K562 (cell line): ENCODE results near the gene CAPS. TPM values are rescaled to one million over a fixed set of nuclear protein-coding genes. Genes with fewer than 3 reads are reported as not detected.
A peak's percentile ranks its signal among the peaks of the same experiment; 100 is the strongest.

Experiments used
- CCNT2 ChIP-seq: IDR thresholded peaks from 2 replicates; pipeline ENCODE4 v1.6.1; 2011; ENCODE audit warnings: borderline replicate concordance, low read depth, mild to moderate bottlenecking, moderate library complexity, mixed read lengths, low read length; ENCODE audit not compliant: insufficient read length; ENCODE audit errors: extremely low read depth
- CTCF ChIP-seq, 3 experiments: IDR thresholded peaks in 2 of 3; conservative IDR thresholded peaks in 1 of 3; 2 replicates each; pipeline ENCODE4 v1.5.1; 2011 to 2012; ENCODE audit warnings: low read length in 3 of 3, mild to moderate bottlenecking in 3 of 3, control low read depth in 2 of 3, improper control_type of control experiment in 1 of 3, inconsistent platforms in 1 of 3, low read depth in 1 of 3, mixed read lengths in 1 of 3, moderate library complexity in 1 of 3; ENCODE audit not compliant: insufficient read depth in 2 of 3
- FOXA1 ChIP-seq: fragments of 450-650 bp; IDR thresholded peaks from 2 replicates; pipeline ENCODE4 v1.6.1; 2016; ENCODE audit warnings: mild to moderate bottlenecking, borderline replicate concordance
- HNRNPUL1 ChIP-seq: fragments of 200-400 bp; formaldehyde crosslinking; IDR thresholded peaks from 2 replicates; pipeline ENCODE4 v1.6.1; 2017; ENCODE audit warnings: low read length
- KAT7 ChIP-seq: sonication (generic); formaldehyde crosslinking; IDR thresholded peaks from 2 replicates; pipeline ENCODE4 v1.8.0; 2022; ENCODE audit warnings: missing genetic modification reagents, mild to moderate bottlenecking, borderline replicate concordance
- NUFIP1 ChIP-seq: fragments of 450-650 bp; IDR thresholded peaks from 2 replicates; pipeline ENCODE4 v1.6.1; 2018; ENCODE audit not compliant: partially characterized antibody
- RBFOX2 ChIP-seq: fragments of 200-400 bp; formaldehyde crosslinking; IDR thresholded peaks from 2 replicates; pipeline ENCODE4 v1.6.1; 2017; ENCODE audit warnings: low read depth, mild to moderate bottlenecking, low read length, moderate library complexity
- YY1 ChIP-seq, 3 experiments: IDR thresholded peaks; 2 replicates each; pipeline ENCODE4 v1.6.1; 2011; ENCODE audit warnings: low read length in 2 of 3, mild to moderate bottlenecking in 2 of 3, moderate library complexity in 2 of 3, borderline replicate concordance in 1 of 3, control low read depth in 1 of 3, low read depth in 1 of 3; ENCODE audit not compliant: insufficient read depth in 3 of 3, insufficient replicate concordance in 2 of 3, control insufficient read depth in 1 of 3, insufficient read length in 1 of 3; ENCODE audit errors: extremely low read depth in 1 of 3
- ZBTB33 ChIP-seq: sonication (generic); formaldehyde crosslinking; IDR thresholded peaks from 2 replicates; pipeline ENCODE4 v1.8.1; 2023; ENCODE audit warnings: mild to moderate bottlenecking, missing genetic modification reagents
- ZNF12 ChIP-seq: sonication (generic); formaldehyde crosslinking; IDR thresholded peaks from 2 replicates; pipeline ENCODE4 v1.4.0; 2020; ENCODE audit warnings: mild to moderate bottlenecking, missing genetic modification reagents
- ZNF197 ChIP-seq: fragments of 200-800 bp; sonication (Bioruptor generic); IDR thresholded peaks from 2 replicates; pipeline ENCODE4 v1.6.1; 2016; ENCODE audit warnings: low read depth, missing genetic modification characterization, missing compliant biosample characterization
- polyA plus RNA-seq, 8 experiments: library from polyadenylated mRNA; depleted of rRNA in 4 of 8; stranded (reverse) in 5 of 8; unstranded in 3 of 8; fragments of >200 nt; fragmentation: Nextera tagmentation in 2 of 8; fragmentation: Illumina TruSeq in 1 of 8; extraction: Ambion mirVana in 2 of 8; extraction: Trizol in 1 of 8; gene quantifications; 2 replicates each; pipeline versions ENCODE4 v1.2.1 to v1.2.3, GENCODE V29; 2011 to 2014; ENCODE audit warnings: inconsistent platforms in 1 of 8, missing spikeins in 1 of 8
- total RNA-seq, 7 experiments: library from RNA; depleted of rRNA in 6 of 7; stranded (reverse); fragments of >200 nt in 6 of 7; fragmentation: Illumina TruSeq in 2 of 7; extraction: Trizol in 2 of 7; gene quantifications; 2 replicates each; pipeline versions ENCODE4 v1.2.1 to v1.2.3, GENCODE V29; 2011 to 2021; ENCODE audit warnings: low replicate concordance in 1 of 7
- TF ChIP-seq, protein P1 (sequence below), 2 experiments: fragments of 450-650 bp; IDR thresholded peaks; 2 replicates each; pipeline ENCODE4 v1.6.1; 2016
- TF ChIP-seq, protein P2 (sequence below): fragments of 450-650 bp; IDR thresholded peaks from 2 replicates; pipeline ENCODE4 v1.6.1; 2016
- TF ChIP-seq, protein P3 (sequence below), 2 experiments: fragments of 200-800 bp in 1 of 2; sonication (Bioruptor generic) in 1 of 2; sonication (generic) in 1 of 2; formaldehyde crosslinking in 1 of 2; IDR thresholded peaks in 1 of 2; conservative IDR thresholded peaks in 1 of 2; 2 replicates each; pipeline versions ENCODE4 v1.5.0 to v1.6.1; 2016 to 2020; ENCODE audit warnings: missing compliant biosample characterization in 1 of 2, missing genetic modification characterization in 1 of 2, missing genetic modification reagents in 1 of 2

The CAPS gene
- total and polyA plus RNA-seq, 9 of the 15 experiments (the other 6 are each of a cell fraction or from before 2014, with no cell fraction given) = 0.15 to 4.0 (median 0.91) TPM

DNA sequence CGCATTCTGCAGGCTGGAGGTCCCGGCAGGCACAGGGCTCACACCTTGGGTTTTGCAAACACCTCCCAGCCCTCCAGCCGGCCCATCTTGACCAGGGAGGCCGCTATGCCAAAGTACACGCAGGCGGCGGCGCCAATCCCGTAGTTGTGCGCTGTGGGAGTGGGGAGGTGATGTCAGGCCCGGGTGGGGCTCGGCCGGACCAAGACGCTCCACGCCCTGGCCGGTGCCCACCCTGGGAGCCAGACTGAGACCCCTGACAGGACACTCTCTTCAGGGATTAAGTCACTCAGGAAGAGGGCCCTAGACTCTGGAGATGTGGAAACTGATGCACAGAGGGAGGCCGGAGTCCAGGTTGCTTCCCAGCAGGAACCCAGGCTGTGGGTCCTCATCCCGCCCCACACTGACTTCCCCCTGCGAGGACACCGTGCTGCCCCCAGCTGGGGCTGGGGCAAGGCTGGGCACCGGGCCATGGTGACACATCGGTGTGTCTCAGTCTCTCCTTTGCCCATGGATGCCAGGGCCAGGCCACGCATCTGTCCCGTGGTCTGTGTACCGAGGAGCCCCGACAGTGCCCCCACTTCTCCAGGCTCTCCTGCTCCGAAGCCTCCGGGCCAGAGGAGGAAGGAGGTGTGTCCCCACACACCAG lies 19.2 kb upstream of the CAPS start (continued):
- TF ChIP-seq ZBTB33 (CRISPR knock-in tag) = no peak
- no peak for TF ChIP-seq ZNF197 (CRISPR knock-in tag)
- TF ChIP-seq ZNF12 = no peak
- TF ChIP-seq FOXA1 = no peak
- TF ChIP-seq CCNT2 = no peak
- TF ChIP-seq, protein P1, sequence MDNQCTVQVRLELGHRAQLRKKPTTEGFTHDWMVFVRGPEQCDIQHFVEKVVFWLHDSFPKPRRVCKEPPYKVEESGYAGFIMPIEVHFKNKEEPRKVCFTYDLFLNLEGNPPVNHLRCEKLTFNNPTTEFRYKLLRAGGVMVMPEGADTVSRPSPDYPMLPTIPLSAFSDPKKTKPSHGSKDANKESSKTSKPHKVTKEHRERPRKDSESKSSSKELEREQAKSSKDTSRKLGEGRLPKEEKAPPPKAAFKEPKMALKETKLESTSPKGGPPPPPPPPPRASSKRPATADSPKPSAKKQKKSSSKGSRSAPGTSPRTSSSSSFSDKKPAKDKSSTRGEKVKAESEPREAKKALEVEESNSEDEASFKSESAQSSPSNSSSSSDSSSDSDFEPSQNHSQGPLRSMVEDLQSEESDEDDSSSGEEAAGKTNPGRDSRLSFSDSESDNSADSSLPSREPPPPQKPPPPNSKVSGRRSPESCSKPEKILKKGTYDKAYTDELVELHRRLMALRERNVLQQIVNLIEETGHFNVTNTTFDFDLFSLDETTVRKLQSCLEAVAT (IDR thresholded peaks at IDR 0.05) = no peak
- TF ChIP-seq, protein P2, sequence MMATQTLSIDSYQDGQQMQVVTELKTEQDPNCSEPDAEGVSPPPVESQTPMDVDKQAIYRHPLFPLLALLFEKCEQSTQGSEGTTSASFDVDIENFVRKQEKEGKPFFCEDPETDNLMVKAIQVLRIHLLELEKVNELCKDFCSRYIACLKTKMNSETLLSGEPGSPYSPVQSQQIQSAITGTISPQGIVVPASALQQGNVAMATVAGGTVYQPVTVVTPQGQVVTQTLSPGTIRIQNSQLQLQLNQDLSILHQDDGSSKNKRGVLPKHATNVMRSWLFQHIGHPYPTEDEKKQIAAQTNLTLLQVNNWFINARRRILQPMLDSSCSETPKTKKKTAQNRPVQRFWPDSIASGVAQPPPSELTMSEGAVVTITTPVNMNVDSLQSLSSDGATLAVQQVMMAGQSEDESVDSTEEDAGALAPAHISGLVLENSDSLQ = 0 out of 2 replicates have a peak, but pooled peaks have one; percentile 1
- peak; percentile 9 for TF ChIP-seq RBFOX2
- TF ChIP-seq, protein P3, sequence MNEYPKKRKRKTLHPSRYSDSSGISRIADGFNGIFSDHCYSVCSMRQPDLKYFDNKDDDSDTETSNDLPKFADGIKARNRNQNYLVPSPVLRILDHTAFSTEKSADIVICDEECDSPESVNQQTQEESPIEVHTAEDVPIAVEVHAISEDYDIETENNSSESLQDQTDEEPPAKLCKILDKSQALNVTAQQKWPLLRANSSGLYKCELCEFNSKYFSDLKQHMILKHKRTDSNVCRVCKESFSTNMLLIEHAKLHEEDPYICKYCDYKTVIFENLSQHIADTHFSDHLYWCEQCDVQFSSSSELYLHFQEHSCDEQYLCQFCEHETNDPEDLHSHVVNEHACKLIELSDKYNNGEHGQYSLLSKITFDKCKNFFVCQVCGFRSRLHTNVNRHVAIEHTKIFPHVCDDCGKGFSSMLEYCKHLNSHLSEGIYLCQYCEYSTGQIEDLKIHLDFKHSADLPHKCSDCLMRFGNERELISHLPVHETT (CRISPR knock-in tag; conservative IDR thresholded peaks at IDR 0.05 in 1 of 2, IDR thresholded peaks at IDR 0.05 in 1 of 2) = no peak
- no peak for TF ChIP-seq CTCF (IDR thresholded peaks at IDR 0.05 in 2 of 3, conservative IDR thresholded peaks at IDR 0.05 in 1 of 3; ENCODE audit: insufficient read depth in 2 of 3, low read depth in 1 of 3, low read length in 3 of 3)
- TF ChIP-seq KAT7 (CRISPR knock-in tag) = peak; percentile 41; the same call in 1 of the 2 replicates
- no peak for TF ChIP-seq HNRNPUL1
- no peak for TF ChIP-seq YY1 (IDR thresholded peaks at IDR 0.05; ENCODE audit: borderline replicate concordance in 1 of 3, control insufficient read depth in 1 of 3, extremely low read depth in 1 of 3, insufficient read depth in 3 of 3, insufficient read length in 1 of 3, insufficient replicate concordance in 2 of 3, low read depth in 1 of 3, low read length in 2 of 3)
- TF ChIP-seq NUFIP1 = no peak
